HL-60 (cell line): ENCODE data around the gene NTN3.

ENCODE experiments used
- CTCF ChIP-seq: IDR thresholded peaks from one replicate; pipeline ENCODE4 v1.5.1; 2011; ENCODE audit warnings: low read length, control low read depth, inconsistent platforms; ENCODE audit not compliant: insufficient read depth
- GABPA ChIP-seq: IDR thresholded peaks from 2 replicates; pipeline ENCODE4 v1.6.1; 2012; ENCODE audit warnings: low read depth
- POLR2AphosphoS5 ChIP-seq: IDR thresholded peaks from 2 replicates; pipeline ENCODE4 v1.6.1; 2012; ENCODE audit warnings: low read depth

DNA sequence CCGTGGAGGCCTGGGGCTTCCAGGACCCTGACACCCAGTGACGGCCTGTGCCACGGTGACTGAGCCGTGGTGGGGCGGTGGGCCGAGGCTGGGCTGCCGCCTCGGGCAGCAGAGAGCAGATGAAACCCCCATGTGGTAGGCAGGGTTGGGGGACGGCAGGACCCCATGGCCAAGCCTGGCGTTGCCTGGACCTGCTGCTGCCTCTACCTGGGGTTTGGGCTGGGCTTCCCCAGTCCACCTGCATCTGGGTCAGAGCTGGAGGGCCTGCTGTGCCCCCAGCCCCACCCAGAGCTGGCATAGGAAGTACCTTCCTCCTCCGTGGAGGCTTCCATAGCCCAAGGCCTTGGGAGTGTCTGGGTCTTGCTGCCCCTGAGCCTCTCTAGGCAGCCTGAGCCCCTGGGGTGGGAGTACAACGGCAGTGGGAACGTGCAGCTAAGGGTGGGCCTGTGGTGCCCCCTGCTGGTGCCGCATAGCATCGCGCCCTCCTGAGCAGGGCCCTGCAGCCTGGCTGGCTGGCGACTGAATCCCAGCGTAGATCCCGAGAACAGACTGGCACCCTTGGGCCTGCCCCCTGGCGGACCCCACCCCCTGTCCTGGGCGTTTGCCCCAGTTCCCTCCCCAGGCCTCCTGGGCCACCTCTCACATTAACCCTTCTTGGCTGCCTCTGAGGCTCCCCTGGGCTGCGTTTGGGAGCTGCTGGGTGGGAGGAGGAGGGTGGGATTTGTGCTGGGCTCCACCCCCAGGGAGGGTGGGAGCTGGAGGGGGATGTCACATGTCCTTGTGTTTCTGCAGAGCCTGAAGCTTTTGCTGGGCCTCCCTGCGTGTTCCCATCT lies 30.0 kb downstream of the NTN3 start:
- TF ChIP-seq CTCF (peak; percentile 96), POLR2AphosphoS5 (no peak), GABPA (no peak)
